ENCODE measurements around the gene EID2B. TPM values are rescaled to one million over a fixed set of nuclear protein-coding genes. Genes with fewer than 3 reads are reported as not detected.

The EID2B gene
- total RNA-seq, 1 experiment from 2014 or later, result 3.5 TPM

- H3K4me3 ChIP-seq (ENCODE audit: low read length), result no peak overlapping the region
- intact Hi-C loops (cut with micrococcal nuclease), result no loop called here
- no peaks in the 10 kb centered on the region for H3K79me2 ChIP-seq (ENCODE audit: low read length)
- H3K4me1 ChIP-seq (ENCODE audit: insufficient read depth, low read length), result no peaks in the 10 kb centered on the region
- no peak overlapping the region for H3K9ac ChIP-seq (ENCODE audit: low read length)
- no peaks in the 10 kb centered on the region for H4K20me1 ChIP-seq (ENCODE audit: low read length)
- DNase-seq (no peak), ATAC-seq (no peak)
- H3K9me2 ChIP-seq (replicated peaks; ENCODE audit: low read length), result no peaks in the 10 kb centered on the region
- ChIA-PET CTCF (no interaction called here), POLR2A (ENCODE audit: unreplicated experiment) (no interaction called here)
- no peak overlapping the region for H3K27ac ChIP-seq (ENCODE audit: low read length)
- H3K27me3 ChIP-seq (ENCODE audit: low read length), result peaks cover 5% of the 10 kb centered on the region; the same call in 1 of the 2 replicates
- no peaks in the 10 kb centered on the region for H3F3A ChIP-seq (ENCODE audit: low read length, unreplicated experiment)
- no TSS peak for BruUV-seq (replicated peaks)
- no peak overlapping the region for H2AFZ ChIP-seq (ENCODE audit: low read length)
- no peak for TF ChIP-seq EZH2 (IDR thresholded peaks at IDR 0.05; ENCODE audit: low read length, unreplicated experiment)
- no peak for TF ChIP-seq EZH2phosphoT487 (IDR thresholded peaks at IDR 0.05; ENCODE audit: borderline replicate concordance, low read length)
- no peak for TF ChIP-seq CTCF (conservative IDR thresholded peaks at IDR 0.05; ENCODE audit: low read depth, low read length)
- no peaks in the 10 kb centered on the region for H3K9me3 ChIP-seq (ENCODE audit: low read length)
- H3K36me3 ChIP-seq (ENCODE audit: low read depth, low read length), result no peaks in the 10 kb centered on the region
- no peak overlapping the region for H3K4me2 ChIP-seq (ENCODE audit: low read length)
Measured at GRCh38 chr19:39516270-39516669, 16.4 kb downstream of the EID2B start.

GRCh38 chr19:39515551-39516191 is 17.0 kb downstream of the EID2B start:
- intact Hi-C loops (cut with micrococcal nuclease), result no loop called here
- Histone ChIP-seq H2AFZ (ENCODE audit: low read length) (no peak overlapping the region), H3K9ac (ENCODE audit: low read length) (no peak overlapping the region), H3F3A (ENCODE audit: low read length, unreplicated experiment) (no peaks in the 10 kb centered on the region), H3K79me2 (ENCODE audit: low read length) (no peaks in the 10 kb centered on the region), H3K27ac (ENCODE audit: low read length) (no peak overlapping the region), H3K27me3 (ENCODE audit: low read length) (peaks cover 5% of the 10 kb centered on the region; the same call in 1 of the 2 replicates), H3K4me3 (ENCODE audit: low read length) (no peak overlapping the region), H3K9me2 (replicated peaks; ENCODE audit: low read length) (no peaks in the 10 kb centered on the region), H4K20me1 (ENCODE audit: low read length) (no peaks in the 10 kb centered on the region), H3K36me3 (ENCODE audit: low read depth, low read length) (no peaks in the 10 kb centered on the region), H3K9me3 (ENCODE audit: low read length) (no peaks in the 10 kb centered on the region), H3K4me1 (ENCODE audit: insufficient read depth, low read length) (no peaks in the 10 kb centered on the region), H3K4me2 (ENCODE audit: low read length) (no peak overlapping the region)
- POLR2A ChIA-PET (ENCODE audit: unreplicated experiment), result no interaction called here
- no peak for TF ChIP-seq EZH2phosphoT487 (IDR thresholded peaks at IDR 0.05; ENCODE audit: borderline replicate concordance, low read length)
- no peak for TF ChIP-seq EZH2 (IDR thresholded peaks at IDR 0.05; ENCODE audit: low read length, unreplicated experiment)
- no peak for TF ChIP-seq CTCF (conservative IDR thresholded peaks at IDR 0.05; ENCODE audit: low read depth, low read length)
- BruUV-seq (replicated peaks), result no TSS peak
- no peak for DNase-seq
- CTCF ChIA-PET, result no interaction called here
- no peak for ATAC-seq

- Histone ChIP-seq H2AFZ (ENCODE audit: low read length) (no peak within 1 kb of the TSS), H3K9me2 (replicated peaks; ENCODE audit: low read length) (no peaks in the 10 kb centered on the region), H3K4me3 (ENCODE audit: low read length) (no peak within 1 kb of the TSS), H3K4me1 (ENCODE audit: insufficient read depth, low read length) (no peaks in the 10 kb centered on the region), H3K27me3 (ENCODE audit: low read length) (peaks cover 5% of the 10 kb centered on the region; the same call in 1 of the 2 replicates), H3K9me3 (ENCODE audit: low read length) (no peaks in the 10 kb centered on the region), H3F3A (ENCODE audit: low read length, unreplicated experiment) (no peaks in the 10 kb centered on the region), H3K4me2 (ENCODE audit: low read length) (no peak within 1 kb of the TSS), H3K9ac (ENCODE audit: low read length) (no peak within 1 kb of the TSS), H3K36me3 (ENCODE audit: low read depth, low read length) (no peaks in the 10 kb centered on the region), H3K79me2 (ENCODE audit: low read length) (no peaks in the 10 kb centered on the region), H4K20me1 (ENCODE audit: low read length) (no peaks in the 10 kb centered on the region), H3K27ac (ENCODE audit: low read length) (no peak within 1 kb of the TSS)
- peak; percentile 13; the same call in 1 of the 2 replicates for ATAC-seq
- intact Hi-C loops (cut with micrococcal nuclease), result no loop called here
- POLR2A ChIA-PET (ENCODE audit: unreplicated experiment), result no interaction called here
- BruUV-seq (replicated peaks), result no TSS peak
- no peak for DNase-seq
- CTCF ChIA-PET, result no interaction called here
- TF ChIP-seq EZH2phosphoT487 (IDR thresholded peaks at IDR 0.05; ENCODE audit: borderline replicate concordance, low read length) (no peak), EZH2 (IDR thresholded peaks at IDR 0.05; ENCODE audit: low read length, unreplicated experiment) (no peak), CTCF (conservative IDR thresholded peaks at IDR 0.05; ENCODE audit: low read depth, low read length) (no peak)
Measured at GRCh38 chr19:39514840-39515550, 17.7 kb downstream of the EID2B start, which contains the start of gene SELENOV. TSS of gene SELENOV (plus strand) at chr19:39515139. CDS start at chr19:39515213, 74 bp downstream.
